Measurements from ENCODE around the gene GNAI1.

- TF ChIP-seq CTCF (IDR thresholded peaks at IDR 0.05) (no peak), POLR2A (IDR thresholded peaks at IDR 0.05) (no peak)
Observed at GRCh38 chr7:80087051-80087770, 47.4 kb upstream of the GNAI1 start.

Data from uterus (tissue), 2 donors.